B cell (primary cell): Measurements from ENCODE around the gene PSMG4. TPM values are rescaled to one million over a fixed set of nuclear protein-coding genes. Genes with fewer than 3 reads are reported as not detected.

Experiments used
- ATAC-seq: fragments of 200-7000 bp; cut with Tn5 transposase; one replicate; pipeline ENCODE4 v1.10.0; 2021; ENCODE audit warnings: low read depth, mild to moderate bottlenecking, moderate number of reproducible peaks, moderate library complexity
- CTCF ChIA-PET: fragments of 350-600 bp; sonication (Branson Sonifier 250); formaldehyde crosslinking; loops from one replicate; lab custom pipeline; 2021; ENCODE audit warnings: antibody characterized with exemption, inconsistent platforms; lab: Charles Lee
- POLR2A ChIA-PET: fragments of 350-600 bp; sonication (Branson Sonifier 250); formaldehyde crosslinking; loops from one replicate; lab custom pipeline; 2021; ENCODE audit warnings: antibody characterized with exemption; lab: Charles Lee
- DNase-seq: peaks from one replicate; pipeline ENCODE4 v3.0.0; 2013
- H2AFZ ChIP-seq: 2 replicates; pipeline ENCODE4 v1.6.1; 2012; ENCODE audit warnings: mild to moderate bottlenecking, low read depth, low read length; ENCODE audit not compliant: insufficient read depth, poor library complexity, severe bottlenecking
- H3K27ac ChIP-seq, 2 donors: 1 replicate in 1 of 2; 2 replicates in 1 of 2; pipeline ENCODE4 v1.5.1; 2012 to 2013; ENCODE audit warnings: low read length in 2 of 2, mild to moderate bottlenecking in 2 of 2, moderate library complexity in 1 of 2
- H3K27me3 ChIP-seq, 4 experiments: fragments of 200-600 bp in 1 of 4; sonication (generic) in 1 of 4; replicated peaks in 1 of 4; 1 replicate in 2 of 4; 2 replicates in 2 of 4; pipeline versions ENCODE4 v1.6.1 to v1.7.0; 2013 to 2016; ENCODE audit warnings: low read length in 3 of 4, mild to moderate bottlenecking in 2 of 4, mixed read lengths in 1 of 4, moderate library complexity in 1 of 4; ENCODE audit not compliant: insufficient read depth in 4 of 4, control insufficient read depth in 3 of 4; ENCODE audit errors: control extremely low read depth in 1 of 4
- H3K36me3 ChIP-seq, 2 experiments: replicated peaks in 1 of 2; 1 replicate in 1 of 2; 2 replicates in 1 of 2; pipeline versions ENCODE4 v1.6.1 to v1.7.1; 2013; ENCODE audit warnings: low read length in 1 of 2; ENCODE audit not compliant: insufficient read depth in 2 of 2, control insufficient read depth in 1 of 2; ENCODE audit errors: control extremely low read depth in 1 of 2, extremely low read depth in 1 of 2
- H3K4me1 ChIP-seq, 2 donors: fragments of 200-600 bp in 1 of 2; sonication (generic) in 1 of 2; 1 replicate in 1 of 2; 2 replicates in 1 of 2; pipeline versions ENCODE4 v1.5.1 to v1.6.1; 2013 to 2017; ENCODE audit warnings: low read length in 2 of 2; ENCODE audit not compliant: control insufficient read depth in 2 of 2, insufficient read depth in 2 of 2
- H3K4me2 ChIP-seq: replicated peaks from 2 replicates; pipeline ENCODE3; 2012; ENCODE audit warnings: mild to moderate bottlenecking, low read depth, low read length; ENCODE audit not compliant: poor library complexity, severe bottlenecking
- H3K4me3 ChIP-seq, 5 experiments: fragments of 200-600 bp in 1 of 5; sonication (generic) in 1 of 5; 1 replicate in 3 of 5; 2 replicates in 2 of 5; pipeline versions ENCODE4 v1.5.1 to v1.7.0; 2011 to 2016; ENCODE audit warnings: low read length in 4 of 5, mild to moderate bottlenecking in 4 of 5, low read depth in 2 of 5, control low read depth in 1 of 5, moderate library complexity in 1 of 5; ENCODE audit not compliant: insufficient read depth in 1 of 5; ENCODE audit errors: control extremely low read depth in 1 of 5, extremely low read depth in 1 of 5
- H3K79me2 ChIP-seq: fragments of 200-600 bp; sonication (generic); one replicate; pipeline ENCODE4 v1.6.0; 2016; ENCODE audit warnings: low read length; ENCODE audit not compliant: control insufficient read depth, insufficient read depth
- H3K9ac ChIP-seq: fragments of 200-600 bp; sonication (generic); 2 replicates; pipeline ENCODE4 v1.6.1; 2017; ENCODE audit warnings: mild to moderate bottlenecking, low read length, moderate library complexity
- H3K9me3 ChIP-seq, 3 donors: one replicate each; pipeline versions ENCODE4 v1.6.1 to v1.7.1; 2013; ENCODE audit warnings: low read length in 2 of 3; ENCODE audit not compliant: control insufficient read depth in 2 of 3, insufficient read depth in 1 of 3; ENCODE audit errors: control extremely low read depth in 1 of 3
- H4K20me1 ChIP-seq: 2 replicates; pipeline ENCODE4 v1.6.0; 2012; ENCODE audit warnings: mild to moderate bottlenecking, low read length; ENCODE audit not compliant: insufficient read depth, control insufficient read depth, poor library complexity, severe bottlenecking
- H3K27ac Mint-ChIP-seq: one replicate; pipeline ENCODE4 v1.8.0; 2021; ENCODE audit warnings: mixed read lengths
- H3K27me3 Mint-ChIP-seq: one replicate; pipeline ENCODE4 v1.8.0; 2021; ENCODE audit warnings: mixed read lengths
- H3K4me1 Mint-ChIP-seq: one replicate; pipeline ENCODE4 v1.8.0; 2021; ENCODE audit warnings: mixed read lengths
- H3K4me3 Mint-ChIP-seq: one replicate; pipeline ENCODE4 v1.8.0; 2021; ENCODE audit warnings: mixed read lengths
- H3K9me3 Mint-ChIP-seq: one replicate; pipeline ENCODE4 v1.8.0; 2022; ENCODE audit warnings: mixed read lengths; ENCODE audit not compliant: insufficient read depth
- CTCF ChIP-seq: fragments of 200-600 bp; IDR thresholded peaks from one replicate; pipeline ENCODE4 v1.8.0; 2022; ENCODE audit warnings: antibody characterized with exemption, mild to moderate bottlenecking
- EZH2 ChIP-seq: IDR thresholded peaks from 2 replicates; pipeline ENCODE4 v1.6.1; 2012; ENCODE audit warnings: borderline replicate concordance, low read depth, mild to moderate bottlenecking, moderate library complexity, low read length; ENCODE audit not compliant: insufficient read depth, poor library complexity, severe bottlenecking
- WGBS: methylation state at CpG from one replicate; pipeline ENCODE4 v1.1.5; 2013; ENCODE audit warnings: missing lambda C conversion rate; ENCODE audit not compliant: insufficient coverage; 5-methylcytosine and 5-hydroxymethylcytosine counted together
- intact Hi-C: fragments of 100-400 bp; cut with micrococcal nuclease; formaldehyde crosslinking; loops from one replicate; pipeline ENCODE4 v1.10.0; 2022
- polyA plus RNA-seq: library from polyadenylated mRNA; depleted of rRNA; stranded (reverse); fragments of >200 nt; gene quantifications from 2 replicates; pipeline ENCODE4 v1.2.3, GENCODE V29; 2012
- total RNA-seq, 2 donors: library from RNA; stranded (reverse); fragments of 120-200 nt in 1 of 2; gene quantifications; 1 replicate in 1 of 2; 2 replicates in 1 of 2; pipeline versions ENCODE4 v1.2.3 to v1.2.4, GENCODE V29; 2013 to 2022

PSMG4 gene
- total and polyA plus RNA-seq, 2 donors (not counting 1 experiment from before 2014, with no cell fraction given) = 31.9 to 42.4 TPM

DNA sequence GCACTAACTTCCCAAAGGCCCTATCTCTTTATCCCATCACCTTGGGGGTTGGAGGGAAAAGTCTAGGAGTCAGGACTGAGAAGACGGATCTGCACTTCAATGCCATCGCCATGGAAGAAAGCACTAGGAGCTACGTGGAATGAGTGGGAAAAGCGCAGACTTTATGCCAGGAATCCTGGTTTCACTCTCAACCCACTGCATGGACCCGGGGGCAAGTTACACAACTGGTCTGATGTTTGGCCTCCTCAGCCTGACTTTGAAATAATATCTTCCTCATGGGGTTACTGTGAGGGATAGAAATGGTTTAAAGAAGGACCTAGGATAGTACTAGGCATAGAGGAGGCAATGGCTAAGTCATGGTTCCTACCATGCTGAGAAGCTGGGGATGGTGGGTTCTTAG lies 13.5 kb upstream of the PSMG4 start:
- Mint-ChIP-seq H3K27ac (no peak overlapping the region), H3K4me1 (no peaks in the 10 kb centered on the region), H3K27me3 (peaks cover 44% of the 10 kb centered on the region), H3K4me3 (no peak overlapping the region), H3K9me3 (no peaks in the 10 kb centered on the region)
- no peaks in the 10 kb centered on the region for H3K9me3 ChIP-seq
- H4K20me1 ChIP-seq = no peaks in the 10 kb centered on the region
- DNase-seq (no peak), ATAC-seq (no peak)
- CTCF ChIA-PET = no interaction called here
- no peak overlapping the region for H3K27ac ChIP-seq
- H3K4me1 ChIP-seq = no peaks in the 10 kb centered on the region
- H3K4me3 ChIP-seq = no peak overlapping the region
- H2AFZ ChIP-seq = no peak overlapping the region
- H3K27me3 ChIP-seq = peaks cover 0 to 47% (median 12%) of the 10 kb centered on the region in 4 experiments
- H3K36me3 ChIP-seq = no peaks in the 10 kb centered on the region
- no peak overlapping the region for H3K9ac ChIP-seq
- no peaks in the 10 kb centered on the region for H3K79me2 ChIP-seq
- WGBS = 100% methylated on average over 4 of the region's 5 CpGs
- TF ChIP-seq CTCF (no peak), EZH2 (no peak)
- H3K4me2 ChIP-seq = no peak overlapping the region
- POLR2A ChIA-PET = no interaction called here
- intact Hi-C loops = no loop called here

DNA sequence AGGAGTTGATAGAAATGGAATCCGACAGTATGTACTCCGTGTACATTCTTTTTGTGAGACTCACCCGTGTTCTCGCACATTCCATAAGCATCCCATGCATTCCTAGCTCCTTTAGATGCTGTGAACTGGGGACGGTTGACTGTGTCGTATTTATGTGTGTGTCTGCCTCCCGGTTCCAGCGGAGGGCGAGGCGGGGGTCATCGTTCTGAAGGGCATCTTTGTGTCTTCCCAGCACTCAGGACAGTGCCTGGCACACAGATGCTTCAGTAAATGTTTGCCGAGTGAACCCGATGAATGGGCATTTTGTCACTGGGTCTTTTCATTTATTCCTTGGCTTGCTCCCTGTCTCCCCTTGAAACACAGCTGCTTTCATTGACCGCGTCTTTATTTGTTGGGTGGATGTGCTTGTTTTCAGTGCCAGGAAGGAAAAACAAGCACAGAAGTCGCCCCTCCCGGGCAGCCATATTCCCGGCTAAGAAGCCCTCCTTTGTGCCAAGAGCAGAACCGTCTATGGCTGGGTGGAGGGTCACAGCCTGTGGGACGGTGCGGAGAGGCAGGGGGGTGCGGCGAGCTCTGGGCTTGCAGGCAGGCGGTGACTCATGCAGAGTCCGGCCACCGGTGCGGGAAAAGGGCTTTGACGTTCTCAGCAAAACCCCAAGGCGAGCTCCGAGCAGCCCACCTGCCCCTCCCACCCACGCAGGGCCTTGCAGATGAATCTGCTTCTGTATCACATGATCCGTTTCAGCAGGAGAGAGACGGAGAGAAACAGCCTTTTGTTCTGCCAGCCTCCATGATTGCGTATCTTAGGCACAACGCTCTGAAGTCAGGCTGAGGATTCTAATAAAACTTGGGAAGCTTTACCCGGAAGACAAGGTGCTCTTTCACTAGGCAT lies 11.2 kb upstream of the PSMG4 start:
- ChIA-PET CTCF (interaction anchor here (0.6 to 5.3 kb wide), 3 partner anchors 12 to 121 kb away, joined by 3 to 82 read pairs (median 4); no protein-coding TSS in a partner anchor), POLR2A (no interaction called here)
- peaks cover 4% of the 10 kb centered on the region for H3K4me1 Mint-ChIP-seq
- H3K79me2 ChIP-seq = no peaks in the 10 kb centered on the region
- H3K9ac ChIP-seq = no peak overlapping the region
- H3K27me3 ChIP-seq = peaks cover 0 to 53% (median 14%) of the 10 kb centered on the region in 4 experiments
- H4K20me1 ChIP-seq = no peaks in the 10 kb centered on the region
- no peak overlapping the region for H3K4me3 Mint-ChIP-seq
- DNase-seq (no peak), ATAC-seq (no peak)
- no peak for TF ChIP-seq EZH2
- no peak for TF ChIP-seq CTCF
- peaks cover 7 to 8% of the 10 kb centered on the region in 2 donors for H3K4me1 ChIP-seq
- peaks cover 0 to 3% (median 0%) of the 10 kb centered on the region in 3 donors for H3K9me3 ChIP-seq
- H2AFZ ChIP-seq = no peak overlapping the region
- H3K27ac ChIP-seq = no peak overlapping the region
- no peak overlapping the region for H3K4me3 ChIP-seq
- no peak overlapping the region for H3K27ac Mint-ChIP-seq
- H3K36me3 ChIP-seq = no peaks in the 10 kb centered on the region
- H3K4me2 ChIP-seq = no peak overlapping the region
- WGBS = 68% methylated on average over 33 of the region's 36 CpGs
- no peaks in the 10 kb centered on the region for H3K9me3 Mint-ChIP-seq
- intact Hi-C loops = no loop called here
- peaks cover 51% of the 10 kb centered on the region for H3K27me3 Mint-ChIP-seq
